Measurements from ENCODE around the gene GPR162.

The GPR162 gene

GRCh38 chr12:6784296-6784695 lies 37.3 kb upstream of the GPR162 start:
- TF ChIP-seq CTCF (IDR thresholded peaks at IDR 0.05; ENCODE audit: insufficient read depth, low read length, missing control alignments) = no peak
- ChIA-PET POLR2A (no interaction called here), CTCF (interaction anchor here (1.2 to 12.1 kb wide), 4 partner anchors 10 to 41 kb away, joined by 4 to 272 read pairs (median 32); partner anchors contain the start of genes MLF2 and PTMS)

GRCh38 chr12:6784761-6785160 lies 36.9 kb upstream of the GPR162 start:
- POLR2A ChIA-PET = no interaction called here
- DNase-seq (ENCODE audit: low read depth, low spot score) = no peak
- CTCF ChIA-PET = interaction anchor here (0.9 to 12.1 kb wide), 4 partner anchors 14 to 41 kb away, joined by 3 to 272 read pairs (median 32); partner anchors contain the start of genes MLF2 and PTMS
- TF ChIP-seq CTCF (IDR thresholded peaks at IDR 0.05; ENCODE audit: insufficient read depth, low read length, missing control alignments) = no peak
- no peak overlapping the region for H3K4me3 ChIP-seq (ENCODE audit: low read depth, low read length)

More at GRCh38 chr12:6784296-6784695, 37.3 kb upstream of the GPR162 start:
- DNase-seq (ENCODE audit: low read depth, low spot score) = no peak
- no peak overlapping the region for H3K4me3 ChIP-seq (ENCODE audit: low read depth, low read length)

- POLR2A ChIA-PET = interaction anchor here (1.2 kb wide), 1 partner anchor 63 kb away, joined by 3 read pairs; the partner anchor contains the start of gene COPS7A
Observed at GRCh38 chr12:6786416-6787094, 35.1 kb upstream of the GPR162 start.

GRCh38 chr12:6787309-6787708 lies 34.3 kb upstream of the GPR162 start:
- ChIA-PET POLR2A (interaction anchor here (1.2 kb wide), 1 partner anchor 64 kb away, joined by 3 read pairs; the partner anchor contains the start of gene COPS7A), CTCF (interaction anchor here (0.8 to 11.3 kb wide), 8 partner anchors 8 to 38 kb away, joined by 3 to 60 read pairs (median 6); partner anchors contain the start of genes MLF2 and PTMS)
- DNase-seq (ENCODE audit: low read depth, low spot score) = no peak
- no peak for TF ChIP-seq CTCF (IDR thresholded peaks at IDR 0.05; ENCODE audit: insufficient read depth, low read length, missing control alignments)
- H3K4me3 ChIP-seq (ENCODE audit: low read depth, low read length) = no peak overlapping the region

More at GRCh38 chr12:6786416-6787094, 35.1 kb upstream of the GPR162 start:
- CTCF ChIA-PET = interaction anchor here (0.8 to 11.3 kb wide), 8 partner anchors 7 to 39 kb away, joined by 3 to 60 read pairs (median 6); partner anchors contain the start of genes MLF2 and PTMS
- no peak overlapping the region for H3K4me3 ChIP-seq (ENCODE audit: low read depth, low read length)
- no peak for TF ChIP-seq CTCF (IDR thresholded peaks at IDR 0.05; ENCODE audit: insufficient read depth, low read length, missing control alignments)
- no peak for DNase-seq (ENCODE audit: low read depth, low spot score)

- CTCF ChIA-PET = interaction anchor here (0.6 to 11.3 kb wide), 7 partner anchors 11 to 170 kb away, joined by 3 to 60 read pairs (median 5); partner anchors contain the start of genes MLF2 and PTMS
- H3K4me3 ChIP-seq (ENCODE audit: low read depth, low read length) = no peak within 1 kb of the TSS
- no peak for DNase-seq (ENCODE audit: low read depth, low spot score)
- no peak for TF ChIP-seq CTCF (IDR thresholded peaks at IDR 0.05; ENCODE audit: insufficient read depth, low read length, missing control alignments)
- POLR2A ChIA-PET = no interaction called here
Observed at GRCh38 chr12:6788972-6789924, 32.4 kb upstream of the GPR162 start, which contains the start of gene CD4. Gene CD4 (plus strand): TSS chr12:6789528. CDS start chr12:6800139, 10,611 bp downstream.
